Measurements from ENCODE around the gene FERMT1.

- TF ChIP-seq POLR2A (IDR thresholded peaks at IDR 0.05) (no peak), CTCF (IDR thresholded peaks at IDR 0.05) (no peak)
Measured at GRCh38 chr20:6100246-6100645, 22.6 kb downstream of the FERMT1 start.
